ENCODE data around the gene PRKAG1. TPM values are rescaled to one million over a fixed set of nuclear protein-coding genes. Genes with fewer than 3 reads are reported as not detected.

Gene PRKAG1
- total and polyA plus RNA-seq, 11 donors: 72.0 to 107 (median 97.9) TPM

- 5 to 8% (median 6%) methylated on average over 31 to 32 of the region's 32 CpGs for WGBS, 4 donors
- H3K27me3 ChIP-seq: peaks cover 3 to 72% (median 9%) of the 10 kb centered on the region in 9 donors
- H3K27ac ChIP-seq: no peak overlapping the region
- H3K36me3 ChIP-seq: no peaks in the 10 kb centered on the region
- peak; percentile 76 to 87 (median 85) for DNase-seq
- TF ChIP-seq CTCF (IDR thresholded peaks at IDR 0.05) (peak; percentile 68 to 91 (median 84)), POLR2A (IDR thresholded peaks at IDR 0.05) (no peak)
- peaks cover 4 to 50% (median 35%) of the 10 kb centered on the region in 12 donors for H3K4me1 ChIP-seq
- H3K4me3 ChIP-seq: peak overlapping the region in 9 of 12 donors; percentile 19 to 50 (median 35)
- intact Hi-C loops (cut with DNase I): loop anchor here in 5 of 10 donors (1.0 to 5.0 kb wide), 4 partner anchors 53 to 143 kb away; partner anchors contain the start of gene DDX23 (in 4 of the 5)
- H3K9me3 ChIP-seq: no peaks in the 10 kb centered on the region
- peak; percentile 66 to 85 (median 72) for ATAC-seq
Observed at GRCh38 chr12:48995086-48995879, 23.3 kb downstream of the PRKAG1 start.

- H3K36me3 ChIP-seq: no peaks in the 10 kb centered on the region
- no peak for ATAC-seq
- DNase-seq: peak in 1 of 5 donors; percentile 26
- H3K9me3 ChIP-seq: no peaks in the 10 kb centered on the region
- WGBS, 4 donors: 20 to 26% (median 21%) methylated on average over 29 to 32 of the region's 32 CpGs
- peaks cover 4 to 42% (median 30%) of the 10 kb centered on the region in 12 donors for H3K4me1 ChIP-seq
- no peak for TF ChIP-seq POLR2A (IDR thresholded peaks at IDR 0.05)
- no peak for TF ChIP-seq CTCF (IDR thresholded peaks at IDR 0.05)
- no peak overlapping the region for H3K27ac ChIP-seq
- intact Hi-C loops (cut with DNase I): loop anchor here in 5 of 10 donors (1.0 to 5.0 kb wide), 4 partner anchors 52 to 142 kb away; partner anchors contain the start of gene DDX23 (in 4 of the 5)
- H3K27me3 ChIP-seq: peaks cover 4 to 71% (median 13%) of the 10 kb centered on the region in 9 donors
- H3K4me3 ChIP-seq: peak overlapping the region in 3 of 12 donors; percentile 38 to 41 (median 40)
Observed at GRCh38 chr12:48994224-48995085, 24.1 kb downstream of the PRKAG1 start.

GRCh38 chr12:48993787-48994186 is 24.8 kb downstream of the PRKAG1 start:
- H3K27me3 ChIP-seq: peaks cover 0 to 74% (median 19%) of the 10 kb centered on the region in 9 donors
- WGBS, 4 donors: 80 to 86% (median 83%) methylated on average over 3 of the region's 3 CpGs
- intact Hi-C loops (cut with DNase I): loop anchor here in 1 of 10 donors (2.0 kb wide), 1 partner anchor 141 kb away; the partner anchor contains the start of gene DDX23
- ATAC-seq (no peak), DNase-seq (no peak)
- peaks cover 4 to 35% (median 23%) of the 10 kb centered on the region in 12 donors for H3K4me1 ChIP-seq
- H3K9me3 ChIP-seq: no peaks in the 10 kb centered on the region
- H3K36me3 ChIP-seq: no peaks in the 10 kb centered on the region
- no peak for TF ChIP-seq POLR2A (IDR thresholded peaks at IDR 0.05)
- no peak for TF ChIP-seq CTCF (IDR thresholded peaks at IDR 0.05)
- no peak overlapping the region for H3K4me3 ChIP-seq
- no peak overlapping the region for H3K27ac ChIP-seq

Data from heart left ventricle (tissue), 16 donors.